HL-60/S4 treated with phorbol 12-myristate 13-acetate at 8.2 ng/mL for 4 days and 3 days (cell line): ENCODE data around the gene CHMP4B.
"Not testable (repeated sequence)": the region's sequence is repeated elsewhere in the genome, so short reads cannot be mapped to it uniquely, and the experiment has no call there.

Source experiments
- in situ Hi-C: fragments of 300-500 bp; cut with MboI; formaldehyde crosslinking; loops from 2 replicates; pipeline ENCODE4 v1.15.0; 2022; ENCODE audit warnings: low sequenced_read_pairs

CHMP4B gene

GRCh38 chr20:33789109-33789857 lies 21.9 kb upstream of the CHMP4B start:
- in situ Hi-C loops: no loop called here

- in situ Hi-C loops: no loop called here
Observed at GRCh38 chr20:33789858-33790182, 21.3 kb upstream of the CHMP4B start.

GRCh38 chr20:33790566-33790965 lies 20.6 kb upstream of the CHMP4B start:
- in situ Hi-C loops: no loop called here

GRCh38 chr20:33791021-33791420 lies 20.1 kb upstream of the CHMP4B start:
- in situ Hi-C loops: no loop called here

GRCh38 chr20:33791540-33791939 lies 19.6 kb upstream of the CHMP4B start:
- in situ Hi-C loops: no loop called here

GRCh38 chr20:33791959-33792597 lies 19.1 kb upstream of the CHMP4B start:
- in situ Hi-C loops: no loop called here

- in situ Hi-C loops: not testable (repeated sequence)
Observed at GRCh38 chr20:33792598-33792989, 18.6 kb upstream of the CHMP4B start.

GRCh38 chr20:33793011-33793931 lies 17.9 kb upstream of the CHMP4B start:
- in situ Hi-C loops: no loop called here

- in situ Hi-C loops: no loop called here
Observed at GRCh38 chr20:33796263-33796906, 14.8 kb upstream of the CHMP4B start.

- in situ Hi-C loops: no loop called here
Observed at GRCh38 chr20:33796907-33797544, 14.1 kb upstream of the CHMP4B start.

GRCh38 chr20:33798444-33798843 lies 12.7 kb upstream of the CHMP4B start:
- in situ Hi-C loops: no loop called here

GRCh38 chr20:33803921-33804337 lies 7.2 kb upstream of the CHMP4B start:
- in situ Hi-C loops: no loop called here

GRCh38 chr20:33808388-33808787 lies 2.8 kb upstream of the CHMP4B start:
- in situ Hi-C loops: no loop called here

GRCh38 chr20:33810259-33810658 lies 889 bp upstream of the CHMP4B start:
- in situ Hi-C loops: no loop called here

GRCh38 chr20:33811776-33812151 lies 616 bp downstream of the CHMP4B start:
- in situ Hi-C loops: no loop called here

GRCh38 chr20:33812152-33812849 lies 1.2 kb downstream of the CHMP4B start:
- in situ Hi-C loops: no loop called here

GRCh38 chr20:33812908-33813462 lies 1.8 kb downstream of the CHMP4B start:
- in situ Hi-C loops: no loop called here

GRCh38 chr20:33814238-33814712 lies 3.1 kb downstream of the CHMP4B start:
- in situ Hi-C loops: no loop called here

GRCh38 chr20:33815671-33816070 lies 4.5 kb downstream of the CHMP4B start:
- in situ Hi-C loops: no loop called here

- in situ Hi-C loops: no loop called here
Observed at GRCh38 chr20:33816191-33816590, 5.0 kb downstream of the CHMP4B start.
